Measurements from ENCODE around the gene BCL11B.
"Not testable (repeated sequence)": the region's sequence is repeated elsewhere in the genome, so short reads cannot be mapped to it uniquely, and the experiment has no call there.

BCL11B gene

DNA sequence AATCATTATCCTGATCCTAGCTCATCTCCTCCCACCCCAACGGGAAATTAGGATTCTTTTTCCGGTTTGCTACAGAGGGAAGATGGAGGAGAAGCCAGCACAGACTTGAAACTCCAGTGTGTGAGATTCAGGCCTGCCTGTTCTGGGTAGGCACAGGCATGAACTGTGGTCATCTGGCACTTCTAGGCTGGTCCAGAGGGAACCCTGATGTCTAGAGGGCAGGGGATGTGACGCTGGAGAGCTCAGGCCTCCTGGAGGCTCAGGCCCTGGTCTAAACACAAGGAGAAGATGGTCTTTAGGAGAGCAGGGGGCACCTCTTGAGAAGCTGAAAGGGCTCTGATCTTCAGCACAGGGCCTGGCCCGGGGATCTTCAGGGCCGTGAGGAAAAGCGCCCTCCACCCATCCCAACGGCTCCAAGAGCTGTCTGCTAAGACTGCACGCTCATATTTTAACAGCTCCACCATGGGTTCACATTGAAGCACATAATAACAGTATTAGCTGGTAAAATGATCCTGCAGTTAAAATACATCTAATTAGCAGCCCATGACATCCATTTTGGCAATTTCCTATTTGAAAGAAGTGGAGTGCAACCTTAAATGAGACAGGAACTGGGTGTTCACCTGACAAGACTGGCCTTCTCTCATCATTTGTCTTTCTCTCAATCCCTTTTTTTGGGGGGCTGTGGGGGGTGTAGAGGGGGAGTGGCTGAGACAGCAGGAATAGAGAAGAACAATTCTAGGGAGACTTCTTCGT is 35.4 kb downstream of the BCL11B start:
- no peak for DNase-seq

DNA sequence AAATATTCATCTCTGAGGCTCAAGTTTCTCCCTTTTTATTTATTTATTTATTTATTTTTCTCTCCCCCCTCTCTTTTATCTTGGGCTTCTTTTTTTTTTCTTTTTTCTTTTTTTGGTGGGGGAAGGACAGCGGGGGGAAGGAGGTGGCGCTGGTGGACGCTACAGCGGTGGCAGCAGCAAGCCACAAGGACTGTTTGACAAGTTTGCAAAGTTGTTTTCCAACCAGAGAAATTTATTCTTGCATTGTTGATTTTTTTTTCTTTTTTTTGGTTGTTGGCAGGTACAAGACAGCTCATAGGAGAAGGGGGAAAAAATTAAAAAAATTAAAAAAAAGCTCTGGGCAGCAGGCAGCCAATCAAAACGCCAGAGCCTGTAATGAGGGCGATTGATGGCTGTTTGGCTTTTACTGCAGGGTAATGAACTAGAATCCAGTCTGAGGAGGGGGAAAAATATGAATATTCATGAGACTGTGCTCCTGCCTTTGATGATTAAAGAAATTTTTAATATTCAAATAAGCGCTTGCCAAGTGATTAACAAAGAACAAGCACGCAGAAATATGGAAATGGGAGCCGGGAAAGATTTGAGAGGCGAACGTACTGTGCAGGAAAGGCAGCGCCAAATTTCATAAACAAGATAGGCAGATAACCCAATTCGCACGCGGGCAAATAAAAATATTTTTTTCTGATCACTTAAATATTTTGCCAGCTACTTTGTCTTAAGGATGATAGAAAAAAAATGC is 36.2 kb downstream of the BCL11B start:
- no peak for DNase-seq

DNA sequence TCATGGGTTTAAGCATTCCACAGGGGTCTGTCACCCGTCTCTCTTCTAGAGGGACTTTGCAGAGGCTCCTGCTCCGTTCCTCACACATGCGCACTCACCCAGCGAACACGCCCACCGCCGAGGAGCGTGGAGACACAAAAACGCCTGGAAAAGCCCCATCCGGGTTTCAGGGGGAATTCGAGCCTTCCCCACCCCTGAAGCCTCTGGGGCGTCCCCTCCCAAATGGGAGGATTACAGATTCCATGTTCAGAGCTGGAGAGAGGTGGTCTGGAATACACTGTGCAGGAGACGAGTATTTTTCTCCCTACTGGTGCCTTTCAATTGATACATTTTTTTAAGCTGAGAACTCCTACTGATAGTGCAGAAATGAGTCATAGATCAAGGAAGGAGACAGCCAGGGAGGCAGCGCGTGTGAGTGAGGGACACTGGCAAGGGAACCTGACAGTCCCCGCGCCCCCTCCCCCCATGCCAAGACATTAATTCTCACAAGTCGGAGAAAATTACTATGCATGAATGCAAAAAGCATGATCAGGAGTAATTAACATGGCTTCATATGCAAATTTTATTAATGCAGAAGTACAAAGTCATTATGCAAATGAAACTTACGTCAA is 36.9 kb downstream of the BCL11B start:
- no peak for DNase-seq

DNA sequence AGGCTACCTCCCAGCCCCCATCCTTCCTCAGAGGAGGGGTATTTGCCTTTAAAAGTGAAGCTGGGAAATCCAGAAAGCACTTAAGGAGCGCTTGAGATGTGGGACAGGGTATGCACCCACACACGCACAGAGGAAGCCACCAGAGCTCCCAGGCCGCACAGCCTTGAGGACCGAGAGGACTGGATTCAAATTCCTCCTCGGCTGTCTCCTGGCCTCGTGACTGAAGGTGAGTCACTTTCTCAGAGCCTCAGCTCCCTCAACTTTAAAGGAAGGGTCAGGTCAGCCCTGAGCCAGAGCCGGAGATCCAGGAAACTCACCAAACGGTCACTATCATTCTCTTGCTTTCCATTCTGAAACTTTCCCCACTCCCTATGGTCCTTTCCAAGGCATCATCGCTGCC is 37.6 kb downstream of the BCL11B start:
- DNase-seq, result no peak

GRCh38 chr14:99233222-99234035 is 38.6 kb downstream of the BCL11B start:
- no peak for DNase-seq

- no peak for DNase-seq
These were observed 39.2 kb downstream of the BCL11B start for GRCh38 chr14:99232714-99233214.

GRCh38 chr14:99231850-99232713 is 39.9 kb downstream of the BCL11B start:
- no peak for DNase-seq

DNA sequence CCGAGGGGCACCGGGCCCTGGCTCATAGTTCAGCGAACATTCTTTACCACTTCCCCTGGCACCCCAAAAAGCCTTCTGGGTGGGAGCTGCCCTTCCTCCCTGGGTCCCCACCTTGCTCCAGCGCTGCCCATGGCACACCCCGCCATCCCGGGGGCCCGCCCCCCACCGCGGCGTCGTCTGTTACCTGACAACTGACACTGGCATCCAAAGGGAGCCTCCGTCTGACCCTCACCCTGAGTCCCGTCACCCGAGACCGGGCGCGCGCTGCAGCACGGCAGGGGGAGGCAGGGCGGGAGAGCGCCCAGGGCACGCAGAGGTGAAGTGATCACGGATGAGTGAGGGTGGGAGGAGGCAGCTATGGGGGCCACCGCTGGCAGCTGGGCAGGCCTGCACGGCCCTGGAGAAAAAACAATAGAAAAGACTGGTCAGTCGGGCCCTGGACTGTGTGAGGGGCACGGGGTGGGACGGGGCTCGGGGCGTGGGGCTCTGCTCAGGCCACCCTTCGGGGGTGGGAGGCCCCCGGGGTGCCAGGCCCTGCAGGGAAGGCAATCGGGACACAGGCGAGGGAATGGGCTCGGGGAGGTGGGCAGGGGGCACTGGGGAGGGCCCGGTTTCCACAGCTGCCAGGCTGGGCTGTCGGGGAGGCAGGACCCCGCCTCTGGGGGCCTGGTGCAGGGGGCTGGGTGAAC is 40.7 kb downstream of the BCL11B start:
- no peak for DNase-seq

DNA sequence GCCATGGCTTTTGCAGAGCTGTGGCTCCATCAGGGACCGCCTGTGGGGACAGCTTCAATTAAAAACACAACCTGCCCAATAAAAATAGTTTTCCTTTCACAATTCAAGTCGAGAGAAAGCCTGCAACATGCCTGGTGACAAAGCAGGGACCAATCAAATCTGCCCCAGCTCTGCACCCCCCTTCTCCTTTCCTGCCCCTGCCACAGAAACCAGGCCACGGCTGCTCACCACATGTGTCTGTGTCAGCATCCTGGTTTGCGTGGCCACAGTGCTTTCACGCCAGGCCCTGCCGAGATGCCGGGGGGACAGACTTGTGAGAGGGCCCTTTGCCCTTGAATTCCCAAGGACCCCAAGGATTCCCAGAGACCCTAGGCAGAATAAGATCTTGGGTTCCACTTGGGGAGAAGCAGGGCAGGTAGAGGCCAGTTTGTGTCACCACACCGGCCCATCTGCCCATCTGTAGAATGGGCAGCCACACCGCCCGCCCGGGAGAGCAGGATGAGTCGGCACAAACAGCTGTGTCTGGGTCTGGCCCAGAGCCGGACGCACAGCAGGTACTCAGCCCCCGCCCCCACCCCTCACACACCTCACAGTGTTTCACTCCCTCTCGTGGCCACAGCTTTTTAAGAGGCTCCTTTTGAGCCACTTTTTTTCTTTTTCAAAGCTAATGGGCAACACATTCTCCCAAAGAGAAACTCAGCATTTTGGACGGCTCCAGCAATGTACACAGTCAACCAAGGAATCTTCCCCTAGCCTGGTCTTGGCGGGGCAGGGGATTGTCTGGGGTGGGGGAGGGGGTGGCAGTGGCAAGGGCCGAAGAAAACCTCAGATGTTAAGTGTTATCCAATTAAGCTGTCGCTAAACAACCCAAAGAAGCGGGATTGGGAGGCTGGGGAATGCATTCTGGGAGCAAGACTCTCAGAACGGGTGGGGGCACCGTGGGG is 41.5 kb downstream of the BCL11B start:
- DNase-seq, result no peak

GRCh38 chr14:99229654-99230207 is 42.3 kb downstream of the BCL11B start:
- peak; percentile 46 for DNase-seq

GRCh38 chr14:99228760-99229159 is 43.2 kb downstream of the BCL11B start:
- DNase-seq, result not testable (repeated sequence)

GRCh38 chr14:99226687-99227086 is 45.3 kb downstream of the BCL11B start:
- no peak for DNase-seq

GRCh38 chr14:99225436-99226203 is 46.4 kb downstream of the BCL11B start:
- no peak for DNase-seq

GRCh38 chr14:99224948-99225347 is 47.0 kb downstream of the BCL11B start:
- no peak for DNase-seq

- DNase-seq, result no peak
These were observed 47.7 kb downstream of the BCL11B start for GRCh38 chr14:99224116-99224910.

DNA sequence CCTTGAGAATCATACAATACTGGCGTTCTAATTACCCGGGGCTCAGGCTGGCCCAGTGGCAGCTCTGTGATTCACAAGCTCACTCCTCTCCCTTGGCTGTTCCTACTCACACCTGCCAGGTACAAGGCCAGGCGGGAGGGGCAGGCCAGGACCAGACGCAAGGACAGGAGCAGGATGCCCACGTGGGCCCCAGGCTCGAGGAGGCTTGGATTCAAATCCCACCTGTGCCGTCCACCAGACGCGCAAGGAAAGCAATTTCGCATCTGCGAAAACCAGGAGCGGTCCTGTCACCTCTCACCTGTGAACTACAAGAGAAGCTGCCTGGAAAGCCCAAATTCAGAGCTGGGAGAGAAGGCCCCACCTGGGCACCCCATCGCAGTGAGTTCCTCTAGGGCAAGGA is 50.6 kb downstream of the BCL11B start:
- DNase-seq, result no peak

GRCh38 chr14:99217066-99217955 is 54.7 kb downstream of the BCL11B start:
- DNase-seq, result no peak
